Lung (tissue), 12 donors: Measurements from ENCODE around the gene FARP1. TPM values are rescaled to one million over a fixed set of nuclear protein-coding genes. Genes with fewer than 3 reads are reported as not detected.

Experiments
- ATAC-seq: fragments of 200-7000 bp; cut with Tn5 transposase; one replicate; pipeline ENCODE4 v1.9.1; 2020; ENCODE audit warnings: moderate number of reproducible peaks; ENCODE audit not compliant: insufficient read depth, low FRiP score
- DNase-seq, 3 donors: peaks; one replicate each; pipeline ENCODE4 v3.0.0-alpha.2; 2013 to 2017
- H3K27ac ChIP-seq, 2 donors: one replicate each; pipeline ENCODE4 v1.5.1; 2013; ENCODE audit warnings: mild to moderate bottlenecking in 2 of 2, moderate library complexity in 2 of 2, control low read depth in 1 of 2, inconsistent platforms in 1 of 2, low read depth in 1 of 2, low read length in 1 of 2
- H3K27me3 ChIP-seq, 3 donors: one replicate each; pipeline ENCODE4 v1.5.1; 2013; ENCODE audit warnings: low read length in 2 of 3; ENCODE audit not compliant: control insufficient read depth in 3 of 3, insufficient read depth in 3 of 3
- H3K36me3 ChIP-seq, 4 donors: one replicate each; pipeline ENCODE4 v1.5.1; 2013; ENCODE audit warnings: low read length in 4 of 4, mild to moderate bottlenecking in 1 of 4, moderate library complexity in 1 of 4; ENCODE audit not compliant: control insufficient read depth in 4 of 4, insufficient read depth in 4 of 4
- H3K4me1 ChIP-seq, 5 donors: one replicate each; pipeline ENCODE4 v1.5.1; 2013; ENCODE audit warnings: low read length in 5 of 5, mild to moderate bottlenecking in 2 of 5, moderate library complexity in 1 of 5; ENCODE audit not compliant: control insufficient read depth in 5 of 5, insufficient read depth in 5 of 5
- H3K4me3 ChIP-seq: one replicate; pipeline ENCODE4 v1.5.1; 2013; ENCODE audit warnings: mild to moderate bottlenecking, control low read depth, moderate library complexity
- H3K9ac ChIP-seq, 2 donors: one replicate each; pipeline ENCODE4 v1.5.1; 2013; ENCODE audit warnings: low read length in 2 of 2, control low read depth in 1 of 2; ENCODE audit not compliant: insufficient read depth in 1 of 2
- H3K9me3 ChIP-seq, 4 donors: one replicate each; pipeline ENCODE4 v1.5.1; 2013; ENCODE audit warnings: low read length in 3 of 4, mild to moderate bottlenecking in 1 of 4, moderate library complexity in 1 of 4; ENCODE audit not compliant: control insufficient read depth in 4 of 4, insufficient read depth in 3 of 4
- WGBS, 2 donors: extraction: QIAGEN DNeasy Blood & Tissue Kit; methylation state at CpG; one replicate each; pipeline ENCODE4 v1.1.7; 2013; 5-methylcytosine and 5-hydroxymethylcytosine counted together
- polyA plus RNA-seq, 2 donors: library from polyadenylated mRNA; stranded (reverse); fragments of 200-250 nt; gene quantifications; one replicate each; pipeline ENCODE4 v1.2.1, GENCODE V29; 2013
- total RNA-seq, 2 donors: library from RNA; depleted of rRNA in 1 of 2; stranded (reverse); fragments of >200 nt in 1 of 2; gene quantifications; one replicate each; pipeline ENCODE4 v1.2.1, GENCODE V29; 2014 to 2021
- TF ChIP-seq, protein P1 (sequence below): IDR thresholded peaks from 2 replicates; pipeline ENCODE4 v1.5.1; 2012; ENCODE audit warnings: mild to moderate bottlenecking; ENCODE audit errors: control extremely low read depth, extremely low read depth
- donor health status: control.
- donor health status: control.
- donor health status: Bipolar disorder and iron deficiency.
- donor health status: healthy.
- donor health status: DM: yes; HTN: yes; CAD: no.

The FARP1 gene
- total and polyA plus RNA-seq, 4 donors: 20.8 to 102 (median 54.4) TPM

DNA sequence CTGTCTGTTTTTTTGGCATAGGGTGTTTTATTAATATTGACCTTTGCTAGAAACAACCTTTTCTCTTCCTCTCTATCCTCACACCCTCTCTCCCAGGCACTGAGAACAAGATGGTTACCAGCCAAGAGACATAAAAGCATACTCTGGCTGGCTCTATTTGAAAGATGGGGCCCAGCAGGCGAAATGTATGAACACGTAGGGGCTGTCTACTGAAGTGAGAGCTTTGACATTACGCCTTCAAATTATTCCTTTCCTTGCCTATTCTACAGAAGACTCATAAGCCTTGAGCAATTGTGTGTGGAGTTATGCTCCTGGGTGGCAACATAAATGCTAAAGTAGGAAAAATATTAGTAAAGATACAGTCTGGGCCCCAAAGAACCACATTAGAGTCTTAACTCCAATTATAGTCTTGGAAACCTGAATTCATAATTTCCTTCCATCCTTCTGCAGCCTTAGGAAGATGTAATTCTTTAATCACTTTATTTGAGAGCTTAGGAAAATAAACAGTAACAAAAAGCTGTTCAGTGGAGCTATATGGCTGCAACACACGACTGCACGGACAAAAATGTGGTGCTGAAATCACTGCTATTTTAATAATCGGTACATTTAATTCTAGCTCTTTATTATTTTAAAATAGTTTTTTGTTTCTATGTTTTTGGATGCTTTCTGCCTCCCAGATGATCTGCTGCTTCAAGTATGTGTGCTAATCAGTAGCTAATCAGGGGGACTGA is 156.5 kb downstream of the FARP1 start:
- Histone ChIP-seq H3K4me3 (no peak overlapping the region), H3K9ac (no peak overlapping the region), H3K4me1 (peaks cover 12 to 72% (median 50%) of the 10 kb centered on the region in 5 donors), H3K27ac (no peak overlapping the region), H3K27me3 (no peaks in the 10 kb centered on the region), H3K36me3 (no peaks in the 10 kb centered on the region), H3K9me3 (no peaks in the 10 kb centered on the region)
- ATAC-seq (no peak), DNase-seq (peak in 2 of 3 donors; percentile 58 to 60)
- TF ChIP-seq, protein P1, sequence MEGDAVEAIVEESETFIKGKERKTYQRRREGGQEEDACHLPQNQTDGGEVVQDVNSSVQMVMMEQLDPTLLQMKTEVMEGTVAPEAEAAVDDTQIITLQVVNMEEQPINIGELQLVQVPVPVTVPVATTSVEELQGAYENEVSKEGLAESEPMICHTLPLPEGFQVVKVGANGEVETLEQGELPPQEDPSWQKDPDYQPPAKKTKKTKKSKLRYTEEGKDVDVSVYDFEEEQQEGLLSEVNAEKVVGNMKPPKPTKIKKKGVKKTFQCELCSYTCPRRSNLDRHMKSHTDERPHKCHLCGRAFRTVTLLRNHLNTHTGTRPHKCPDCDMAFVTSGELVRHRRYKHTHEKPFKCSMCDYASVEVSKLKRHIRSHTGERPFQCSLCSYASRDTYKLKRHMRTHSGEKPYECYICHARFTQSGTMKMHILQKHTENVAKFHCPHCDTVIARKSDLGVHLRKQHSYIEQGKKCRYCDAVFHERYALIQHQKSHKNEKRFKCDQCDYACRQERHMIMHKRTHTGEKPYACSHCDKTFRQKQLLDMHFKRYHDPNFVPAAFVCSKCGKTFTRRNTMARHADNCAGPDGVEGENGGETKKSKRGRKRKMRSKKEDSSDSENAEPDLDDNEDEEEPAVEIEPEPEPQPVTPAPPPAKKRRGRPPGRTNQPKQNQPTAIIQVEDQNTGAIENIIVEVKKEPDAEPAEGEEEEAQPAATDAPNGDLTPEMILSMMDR: no peak
- WGBS, 2 donors: 67 to 79% methylated on average over 6 of the region's 6 CpGs

DNA sequence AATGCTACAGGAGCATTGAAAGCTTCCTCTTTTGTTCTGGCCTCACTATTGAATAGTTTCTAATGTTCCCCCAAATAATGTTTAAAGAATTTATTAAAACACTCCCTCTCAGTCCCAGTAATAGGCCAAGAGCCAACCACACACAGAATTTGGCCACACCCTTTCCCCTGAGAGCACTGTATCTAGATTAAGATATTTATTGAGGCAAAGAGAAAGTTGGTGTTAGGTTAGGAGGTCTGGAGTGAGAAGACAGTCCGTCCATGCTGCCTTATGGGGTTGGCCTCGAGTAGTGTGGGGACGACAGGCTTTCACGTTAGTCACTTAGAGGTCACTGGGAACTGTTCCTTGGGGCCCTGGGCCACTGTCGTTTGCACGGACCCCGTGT is 157.1 kb downstream of the FARP1 start:
- Histone ChIP-seq H3K4me3 (no peak overlapping the region), H3K27me3 (no peaks in the 10 kb centered on the region), H3K9ac (peak overlapping the region in 1 of 2 donors; percentile 23), H3K36me3 (no peaks in the 10 kb centered on the region), H3K9me3 (no peaks in the 10 kb centered on the region), H3K4me1 (peaks cover 12 to 76% (median 50%) of the 10 kb centered on the region in 5 donors), H3K27ac (peak overlapping the region in 1 of 2 donors; percentile 77)
- TF ChIP-seq, protein P1: no peak
- DNase-seq (no peak), ATAC-seq (no peak)
- WGBS, 2 donors: 58 to 66% methylated on average over 7 of the region's 7 CpGs

DNA sequence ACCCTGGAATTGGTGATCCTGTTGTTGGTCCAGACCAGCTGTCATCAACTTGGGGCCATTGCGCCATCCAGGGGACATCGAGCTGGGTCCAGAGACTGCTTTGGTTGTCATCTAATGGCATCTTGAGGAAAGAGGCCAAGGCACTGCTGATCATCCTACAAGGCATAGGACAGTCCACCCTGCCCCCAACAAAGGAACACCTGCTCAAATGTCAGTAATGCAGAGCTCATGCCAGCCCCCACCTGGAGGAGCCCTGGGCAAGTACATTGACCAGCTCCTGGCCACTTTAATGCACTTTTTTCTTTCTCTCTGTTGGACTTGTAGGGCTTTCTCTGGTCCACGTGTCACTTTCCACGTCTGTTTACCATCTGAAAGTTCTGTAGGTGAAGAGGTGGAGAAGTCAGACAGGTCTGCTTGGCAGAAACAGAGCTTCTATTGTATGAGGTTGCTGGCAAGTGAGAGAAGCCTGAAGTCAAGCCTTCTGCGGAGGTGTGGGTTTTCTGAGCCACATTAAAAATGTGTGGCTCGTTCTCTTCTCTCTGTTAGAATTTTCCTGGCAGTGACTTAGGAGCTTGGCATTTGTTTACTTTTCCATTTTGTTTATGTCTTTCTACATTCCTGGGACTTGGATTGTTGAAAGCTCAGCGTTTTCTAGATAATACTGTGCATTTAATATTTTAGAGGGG is 158.2 kb downstream of the FARP1 start:
- H3K36me3 ChIP-seq: peaks cover 0 to 2% (median 0%) of the 10 kb centered on the region in 4 donors
- 46 to 63% methylated on average over 7 of the region's 7 CpGs for WGBS, 2 donors
- peak overlapping the region in 1 of 2 donors; percentile 72 for H3K27ac ChIP-seq
- DNase-seq (peak; percentile 76 to 92 (median 90)), ATAC-seq (no peak)
- H3K27me3 ChIP-seq: no peaks in the 10 kb centered on the region
- H3K9me3 ChIP-seq: no peaks in the 10 kb centered on the region
- H3K9ac ChIP-seq: peak overlapping the region in 1 of 2 donors; percentile 58
- no peak overlapping the region for H3K4me3 ChIP-seq
- TF ChIP-seq, protein P1: no peak
- peaks cover 12 to 76% (median 50%) of the 10 kb centered on the region in 5 donors for H3K4me1 ChIP-seq
